Measurements from ENCODE around the gene EYS.
"Not testable (repeated sequence)": the region's sequence is repeated elsewhere in the genome, so short reads cannot be mapped to it uniquely, and the experiment has no call there.

EYS gene

GRCh38 chr6:64538722-64539121 is 1168.3 kb downstream of the EYS start:
- DNase-seq, result no peak

- no peak for DNase-seq
These were observed 1179.1 kb downstream of the EYS start for GRCh38 chr6:64527899-64528298.

GRCh38 chr6:64522859-64523258 is 1184.2 kb downstream of the EYS start:
- DNase-seq, result no peak

- DNase-seq, result no peak
These were observed 1187.0 kb downstream of the EYS start for GRCh38 chr6:64520050-64520449.

- no peak for DNase-seq
These were observed 1190.6 kb downstream of the EYS start for GRCh38 chr6:64516393-64516792.

- DNase-seq, result no peak
These were observed 1199.4 kb downstream of the EYS start for GRCh38 chr6:64507661-64508060.

GRCh38 chr6:64505312-64505711 is 1201.7 kb downstream of the EYS start:
- DNase-seq, result no peak

- DNase-seq, result no peak
These were observed 1202.5 kb downstream of the EYS start for GRCh38 chr6:64504503-64504902.

- DNase-seq, result no peak
These were observed 1204.2 kb downstream of the EYS start for GRCh38 chr6:64502801-64503200.

- no peak for DNase-seq
These were observed 1209.4 kb downstream of the EYS start for GRCh38 chr6:64497634-64498033.

GRCh38 chr6:64489763-64490162 is 1217.3 kb downstream of the EYS start:
- DNase-seq, result no peak

- DNase-seq, result no peak
These were observed 1220.3 kb downstream of the EYS start for GRCh38 chr6:64486578-64487351.

GRCh38 chr6:64483956-64484499 is 1223.0 kb downstream of the EYS start:
- no peak for DNase-seq

GRCh38 chr6:64482631-64483030 is 1224.4 kb downstream of the EYS start:
- DNase-seq, result no peak

GRCh38 chr6:64479134-64479533 is 1227.9 kb downstream of the EYS start:
- DNase-seq, result no peak

GRCh38 chr6:64477391-64477790 is 1229.6 kb downstream of the EYS start:
- no peak for DNase-seq

GRCh38 chr6:64476935-64477334 is 1230.1 kb downstream of the EYS start:
- no peak for DNase-seq

- not testable (repeated sequence) for DNase-seq
These were observed 1237.6 kb downstream of the EYS start for GRCh38 chr6:64469405-64469804.

GRCh38 chr6:64467656-64468055 is 1239.4 kb downstream of the EYS start:
- DNase-seq, result no peak

GRCh38 chr6:64459411-64459944 is 1247.5 kb downstream of the EYS start:
- no peak for DNase-seq

- DNase-seq, result not testable (repeated sequence)
These were observed 1258.9 kb downstream of the EYS start for GRCh38 chr6:64448101-64448500.

GRCh38 chr6:64445038-64445437 is 1262.0 kb downstream of the EYS start:
- no peak for DNase-seq

GRCh38 chr6:64439274-64439673 is 1267.8 kb downstream of the EYS start:
- no peak for DNase-seq

- DNase-seq, result no peak
These were observed 1269.0 kb downstream of the EYS start for GRCh38 chr6:64437996-64438395.

- DNase-seq, result no peak
These were observed 1277.1 kb downstream of the EYS start for GRCh38 chr6:64429926-64430325.

All from NK-92 treated with Interleukin-12 subunit alpha and Interleukin-12 subunit beta, amount 100 ng/mL, for 24 hours (cell line).